HCT116 (cell line): ENCODE measurements around the gene SLC9A9. TPM values are rescaled to one million over a fixed set of nuclear protein-coding genes. Genes with fewer than 3 reads are reported as not detected.

ENCODE experiments used
- ATAC-seq: fragments of 200-7000 bp; cut with Tn5 transposase; 2 replicates; pipeline ENCODE4 v1.9.1; 2020; ENCODE audit warnings: mild to moderate bottlenecking, moderate library complexity
- BruUV-seq: library from RNA; stranded (reverse); fragments of 400-500 nt; replicated peaks from 2 replicates; lab custom pipeline; 2021; lab: Mats Ljungman, UMichigan
- CTCF ChIA-PET: fragments of 300-600 bp; sonication (Branson Sonifier 250); formaldehyde crosslinking; loops from one replicate; lab custom pipeline; 2021; ENCODE audit warnings: antibody characterized with exemption; lab: Charles Lee
- POLR2A ChIA-PET: fragments of 300-600, 350-600 bp; sonication (Branson Sonifier 250); formaldehyde crosslinking; loops from one replicate; lab custom pipeline; 2021; ENCODE audit warnings: antibody characterized with exemption; lab: Charles Lee
- RAD21 ChIA-PET, 2 experiments: fragments of 300-600 bp; sonication (Branson Sonifier 250); formaldehyde crosslinking; loops; one replicate each; lab custom pipeline; 2023; ENCODE audit warnings: low total read pairs in 2 of 2; ENCODE audit not compliant: uncharacterized antibody in 2 of 2, unreplicated experiment in 2 of 2, low non-redundant PET in 1 of 2; lab: Charles Lee
- DNase-seq: peaks from one replicate; pipeline ENCODE4 v3.0.0-alpha.2; 2010; ENCODE audit warnings: low read depth, low spot score
- H2AFZ ChIP-seq: fragments of 200-600 bp; shearing (Covaris generic), sonication (generic); 2 replicates; pipeline ENCODE4 v1.6.1; 2017; ENCODE audit warnings: low read depth, mixed run types, mixed read lengths, antibody characterized with exemption, low read length; ENCODE audit not compliant: poor library complexity, severe bottlenecking
- H3K27ac ChIP-seq: 2 replicates; pipeline ENCODE4 v1.5.1; 2012; ENCODE audit warnings: low read depth, low read length
- H3K27me3 ChIP-seq: fragments of 200-600 bp; sonication (generic); 2 replicates; pipeline ENCODE4 v1.6.1; 2016; ENCODE audit warnings: mixed run types, low read length, mixed read lengths; ENCODE audit not compliant: insufficient read depth
- H3K36me3 ChIP-seq, 2 experiments: fragments of 200-500 bp in 1 of 2; fragments of 200-600 bp in 1 of 2; sonication (Bioruptor generic) in 1 of 2; sonication (generic) in 1 of 2; 2 replicates each; pipeline versions ENCODE4 v1.5.1 to v1.6.1; 2014 to 2016; ENCODE audit warnings: low read length in 2 of 2, inconsistent platforms in 1 of 2, mixed read lengths in 1 of 2, mixed run types in 1 of 2; ENCODE audit not compliant: insufficient read depth in 2 of 2, control insufficient read depth in 1 of 2
- H3K4me1 ChIP-seq, 2 experiments: fragments of 200-600 bp in 1 of 2; sonication (generic) in 1 of 2; 2 replicates each; pipeline versions ENCODE4 v1.5.1 to v1.6.1; 2012 to 2017; ENCODE audit warnings: low read length in 2 of 2, inconsistent platforms in 1 of 2, mild to moderate bottlenecking in 1 of 2, mixed read lengths in 1 of 2, mixed run types in 1 of 2, moderate library complexity in 1 of 2; ENCODE audit not compliant: insufficient read depth in 2 of 2, control insufficient read depth in 1 of 2
- H3K4me2 ChIP-seq: fragments of 200-600 bp; sonication (generic); 2 replicates; pipeline ENCODE4 v1.6.1; 2017; ENCODE audit warnings: mixed run types, low read length, mixed read lengths
- H3K4me3 ChIP-seq, 2 experiments: fragments of 200-600 bp in 1 of 2; sonication (generic) in 1 of 2; replicated peaks in 1 of 2; 2 replicates each; pipeline ENCODE4 v1.5.1; 2011 to 2016; ENCODE audit warnings: low read length in 2 of 2, control low read depth in 1 of 2, low read depth in 1 of 2, mild to moderate bottlenecking in 1 of 2, mixed read lengths in 1 of 2, mixed run types in 1 of 2
- H3K79me2 ChIP-seq: fragments of 200-600 bp; sonication (generic); 2 replicates; pipeline ENCODE4 v1.6.1; 2017; ENCODE audit warnings: mild to moderate bottlenecking, mixed run types, low read length, moderate library complexity, mixed read lengths; ENCODE audit not compliant: insufficient read depth
- H3K9ac ChIP-seq: fragments of 200-600 bp; sonication (generic); 2 replicates; pipeline ENCODE4 v1.6.1; 2016; ENCODE audit warnings: low read length, mixed read lengths
- H3K9me2 ChIP-seq: fragments of 200-600 bp; sonication (generic), shearing (Covaris generic); 2 replicates; pipeline ENCODE4 v1.6.1; 2017; ENCODE audit warnings: mixed run types, mild to moderate bottlenecking, moderate library complexity; ENCODE audit not compliant: insufficient read depth
- H3K9me3 ChIP-seq, 2 experiments: fragments of 200-500 bp in 1 of 2; fragments of 200-600 bp in 1 of 2; sonication (Bioruptor generic) in 1 of 2; sonication (generic) in 1 of 2; 2 replicates each; pipeline ENCODE4 v1.6.1; 2014 to 2017; ENCODE audit warnings: low read length in 2 of 2, mixed read lengths in 2 of 2, inconsistent platforms in 1 of 2, low read depth in 1 of 2, mild to moderate bottlenecking in 1 of 2, mixed run types in 1 of 2, moderate library complexity in 1 of 2; ENCODE audit not compliant: control insufficient read depth in 1 of 2, insufficient read depth in 1 of 2
- H4K20me1 ChIP-seq: fragments of 200-600 bp; sonication (generic), shearing (Covaris generic); 2 replicates; pipeline ENCODE4 v1.6.1; 2017; ENCODE audit warnings: mixed run types, mild to moderate bottlenecking, moderate library complexity; ENCODE audit not compliant: insufficient read depth
- ELF1 ChIP-seq: IDR thresholded peaks from 2 replicates; pipeline ENCODE4 v1.6.1; 2012; ENCODE audit warnings: low read depth, borderline replicate concordance
- EZH2 ChIP-seq: fragments of 200-600 bp; sonication (generic); IDR thresholded peaks from 2 replicates; pipeline ENCODE4 v1.6.1; 2017; ENCODE audit warnings: antibody characterized with exemption, mixed run types
- EZH2phosphoT487 ChIP-seq: fragments of 200-600 bp; IDR thresholded peaks from 2 replicates; pipeline ENCODE4 v1.6.1; 2018; ENCODE audit warnings: antibody characterized with exemption, borderline replicate concordance
- FOSL1 ChIP-seq: IDR thresholded peaks from 2 replicates; pipeline ENCODE4 v1.6.1; 2012; ENCODE audit warnings: low read depth
- POLR2A ChIP-seq: IDR thresholded peaks from 2 replicates; pipeline ENCODE4 v1.7.0; 2011; ENCODE audit warnings: borderline replicate concordance; ENCODE audit not compliant: insufficient read depth, insufficient read length; ENCODE audit errors: extremely low read depth
- POLR2AphosphoS5 ChIP-seq: IDR thresholded peaks from 2 replicates; pipeline ENCODE4 v1.6.1; 2011; ENCODE audit warnings: mild to moderate bottlenecking, low read depth, low read length, moderate library complexity
- RAD21 ChIP-seq: IDR thresholded peaks from 2 replicates; pipeline ENCODE4 v1.6.1; 2012; ENCODE audit warnings: low read depth, mild to moderate bottlenecking
- SP1 ChIP-seq: IDR thresholded peaks from 2 replicates; pipeline ENCODE4 v1.6.1; 2012; ENCODE audit warnings: low read depth
- SRF ChIP-seq: IDR thresholded peaks from 2 replicates; pipeline ENCODE4 v1.6.1; 2012; ENCODE audit warnings: low read depth
- YY1 ChIP-seq: IDR thresholded peaks from 2 replicates; pipeline ENCODE4 v1.6.1; 2011; ENCODE audit warnings: low read length, low read depth, moderate library complexity, mild to moderate bottlenecking; ENCODE audit not compliant: insufficient replicate concordance; ENCODE audit errors: extremely low read depth
- ZFX ChIP-seq: fragments of 450-650 bp; IDR thresholded peaks from 2 replicates; pipeline ENCODE4 v1.6.1; 2017
- ZNF274 ChIP-seq: fragments of 200-500 bp; sonication (Bioruptor generic); IDR thresholded peaks from 2 replicates; pipeline ENCODE4 v1.6.1; 2014; ENCODE audit warnings: mild to moderate bottlenecking, low read depth, low read length, inconsistent platforms
- intact Hi-C: fragments of 100-400 bp; cut with micrococcal nuclease; formaldehyde crosslinking; loops from 2 replicates; pipeline ENCODE4 v1.10.0; 2022
- total RNA-seq: library from RNA; stranded (reverse); gene quantifications from one replicate; pipeline ENCODE4 v1.2.1, GENCODE V29; 2021; ENCODE audit not compliant: unreplicated experiment
- TF ChIP-seq, protein P1 (sequence below): IDR thresholded peaks from 2 replicates; pipeline ENCODE4 v1.6.1; 2011; ENCODE audit warnings: mild to moderate bottlenecking, low read length, moderate library complexity; ENCODE audit not compliant: insufficient replicate concordance; ENCODE audit errors: extremely low read depth
- TF ChIP-seq, protein P2 (sequence below), 3 experiments: fragments of 200-600 bp in 1 of 3; sonication (generic) in 1 of 3; IDR thresholded peaks in 2 of 3; conservative IDR thresholded peaks in 1 of 3; 2 replicates each; pipeline ENCODE4 v1.5.1; 2012 to 2017; ENCODE audit warnings: low read depth in 2 of 3, low read length in 2 of 3, antibody characterized with exemption in 1 of 3, borderline replicate concordance in 1 of 3, control low read depth in 1 of 3, mild to moderate bottlenecking in 1 of 3, mixed read lengths in 1 of 3, mixed run types in 1 of 3, moderate library complexity in 1 of 3; ENCODE audit not compliant: insufficient read depth in 1 of 3
- TF ChIP-seq, protein P3 (sequence below): IDR thresholded peaks from 2 replicates; pipeline ENCODE4 v1.6.1; 2012
- TF ChIP-seq, protein P4 (sequence below): IDR thresholded peaks from 2 replicates; pipeline ENCODE4 v1.6.1; 2012

The SLC9A9 gene
- total RNA-seq, 1 experiment from 2014 or later, result 0.20 TPM

DNA sequence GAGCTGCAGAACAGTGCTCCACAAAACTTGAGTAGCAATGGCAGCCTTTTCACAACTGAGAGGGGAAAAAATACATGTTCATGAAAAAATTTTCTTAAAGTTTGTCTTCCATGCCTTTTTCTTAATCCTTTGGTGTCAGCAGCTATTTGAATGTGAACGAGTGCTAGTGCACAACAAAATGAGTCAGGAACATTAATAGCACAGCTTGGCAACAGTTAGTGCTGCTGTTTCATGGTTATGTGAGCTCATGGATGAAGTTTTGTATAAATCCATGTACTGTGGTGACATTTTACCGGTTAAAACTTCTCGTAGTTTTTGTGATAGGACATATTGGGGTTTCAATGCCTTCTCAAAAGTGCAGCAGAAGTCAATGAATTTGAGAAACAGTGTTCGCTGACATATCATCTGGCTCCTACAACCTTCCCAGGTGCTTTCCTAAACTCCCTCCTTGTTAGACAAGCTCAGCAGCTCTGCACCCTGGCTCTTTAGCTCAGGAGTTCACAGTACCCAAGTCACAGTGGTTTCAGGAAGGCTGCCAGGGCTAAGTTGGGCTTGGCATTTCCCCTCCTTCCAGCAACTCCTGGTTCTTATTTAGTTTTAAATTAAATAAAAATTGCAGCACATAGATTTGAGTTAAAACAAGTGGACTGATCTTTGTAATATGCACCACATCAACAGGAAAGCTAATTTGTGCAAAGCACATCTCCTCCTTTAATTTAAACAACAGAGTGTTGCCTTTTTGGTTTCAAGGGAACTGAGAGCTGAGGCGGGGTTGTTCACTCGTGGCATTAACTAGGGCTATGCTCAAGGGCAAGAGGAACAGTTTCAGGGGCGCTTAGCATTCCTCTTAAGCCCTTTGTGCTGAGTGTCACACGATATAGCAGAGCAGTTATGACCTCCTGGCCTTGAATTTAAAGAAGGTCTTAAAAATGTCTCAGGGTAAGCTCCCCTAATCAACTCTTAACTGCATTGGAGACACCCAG is 365.9 kb downstream of the SLC9A9 start:
- ATAC-seq, result no peak
- Histone ChIP-seq H3K9me2 (no peaks in the 10 kb centered on the region), H3K27me3 (no peaks in the 10 kb centered on the region), H3K4me2 (no peak overlapping the region), H3K9ac (no peak overlapping the region), H3K79me2 (no peaks in the 10 kb centered on the region), H2AFZ (no peak overlapping the region), H3K9me3 (no peaks in the 10 kb centered on the region), H3K36me3 (no peaks in the 10 kb centered on the region), H3K4me1 (no peaks in the 10 kb centered on the region), H3K4me3 (no peak overlapping the region), H3K27ac (no peak overlapping the region), H4K20me1 (no peaks in the 10 kb centered on the region)
- DNase-seq, result no peak
- no peak for TF ChIP-seq EZH2phosphoT487
- TF ChIP-seq, protein P1, sequence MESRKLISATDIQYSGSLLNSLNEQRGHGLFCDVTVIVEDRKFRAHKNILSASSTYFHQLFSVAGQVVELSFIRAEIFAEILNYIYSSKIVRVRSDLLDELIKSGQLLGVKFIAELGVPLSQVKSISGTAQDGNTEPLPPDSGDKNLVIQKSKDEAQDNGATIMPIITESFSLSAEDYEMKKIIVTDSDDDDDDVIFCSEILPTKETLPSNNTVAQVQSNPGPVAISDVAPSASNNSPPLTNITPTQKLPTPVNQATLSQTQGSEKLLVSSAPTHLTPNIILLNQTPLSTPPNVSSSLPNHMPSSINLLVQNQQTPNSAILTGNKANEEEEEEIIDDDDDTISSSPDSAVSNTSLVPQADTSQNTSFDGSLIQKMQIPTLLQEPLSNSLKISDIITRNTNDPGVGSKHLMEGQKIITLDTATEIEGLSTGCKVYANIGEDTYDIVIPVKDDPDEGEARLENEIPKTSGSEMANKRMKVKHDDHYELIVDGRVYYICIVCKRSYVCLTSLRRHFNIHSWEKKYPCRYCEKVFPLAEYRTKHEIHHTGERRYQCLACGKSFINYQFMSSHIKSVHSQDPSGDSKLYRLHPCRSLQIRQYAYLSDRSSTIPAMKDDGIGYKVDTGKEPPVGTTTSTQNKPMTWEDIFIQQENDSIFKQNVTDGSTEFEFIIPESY, result no peak
- no peak for TF ChIP-seq EZH2
- no peak for TF ChIP-seq ZNF274
- TF ChIP-seq POLR2AphosphoS5, result no peak
- TF ChIP-seq, protein P2, sequence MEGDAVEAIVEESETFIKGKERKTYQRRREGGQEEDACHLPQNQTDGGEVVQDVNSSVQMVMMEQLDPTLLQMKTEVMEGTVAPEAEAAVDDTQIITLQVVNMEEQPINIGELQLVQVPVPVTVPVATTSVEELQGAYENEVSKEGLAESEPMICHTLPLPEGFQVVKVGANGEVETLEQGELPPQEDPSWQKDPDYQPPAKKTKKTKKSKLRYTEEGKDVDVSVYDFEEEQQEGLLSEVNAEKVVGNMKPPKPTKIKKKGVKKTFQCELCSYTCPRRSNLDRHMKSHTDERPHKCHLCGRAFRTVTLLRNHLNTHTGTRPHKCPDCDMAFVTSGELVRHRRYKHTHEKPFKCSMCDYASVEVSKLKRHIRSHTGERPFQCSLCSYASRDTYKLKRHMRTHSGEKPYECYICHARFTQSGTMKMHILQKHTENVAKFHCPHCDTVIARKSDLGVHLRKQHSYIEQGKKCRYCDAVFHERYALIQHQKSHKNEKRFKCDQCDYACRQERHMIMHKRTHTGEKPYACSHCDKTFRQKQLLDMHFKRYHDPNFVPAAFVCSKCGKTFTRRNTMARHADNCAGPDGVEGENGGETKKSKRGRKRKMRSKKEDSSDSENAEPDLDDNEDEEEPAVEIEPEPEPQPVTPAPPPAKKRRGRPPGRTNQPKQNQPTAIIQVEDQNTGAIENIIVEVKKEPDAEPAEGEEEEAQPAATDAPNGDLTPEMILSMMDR (IDR thresholded peaks at IDR 0.05 in 2 of 3, conservative IDR thresholded peaks at IDR 0.05 in 1 of 3; ENCODE audit: borderline replicate concordance in 1 of 3, insufficient read depth in 1 of 3, low read depth in 2 of 3, low read length in 2 of 3), result no peak
- TF ChIP-seq SP1, result no peak
- no peak for TF ChIP-seq FOSL1
- TF ChIP-seq, protein P3, sequence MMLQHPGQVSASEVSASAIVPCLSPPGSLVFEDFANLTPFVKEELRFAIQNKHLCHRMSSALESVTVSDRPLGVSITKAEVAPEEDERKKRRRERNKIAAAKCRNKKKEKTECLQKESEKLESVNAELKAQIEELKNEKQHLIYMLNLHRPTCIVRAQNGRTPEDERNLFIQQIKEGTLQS, result no peak
- no peak for TF ChIP-seq SRF
- no peak for TF ChIP-seq YY1
- TF ChIP-seq RAD21, result no peak
- no peak for TF ChIP-seq POLR2A
- TF ChIP-seq ELF1, result no peak
- TF ChIP-seq ZFX, result no peak
- TF ChIP-seq, protein P4, sequence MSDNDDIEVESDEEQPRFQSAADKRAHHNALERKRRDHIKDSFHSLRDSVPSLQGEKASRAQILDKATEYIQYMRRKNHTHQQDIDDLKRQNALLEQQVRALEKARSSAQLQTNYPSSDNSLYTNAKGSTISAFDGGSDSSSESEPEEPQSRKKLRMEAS, result no peak
- ChIA-PET RAD21 (no interaction called here), CTCF (no interaction called here), POLR2A (no interaction called here)
- intact Hi-C loops, result no loop called here
- no TSS peak for BruUV-seq
